Common myeloid progenitor, CD34-positive (primary cell): ENCODE data around the gene CAMK4. TPM values are rescaled to one million over a fixed set of nuclear protein-coding genes. Genes with fewer than 3 reads are reported as not detected.

Experiments used
- CTCF ChIA-PET: fragments of 350-600 bp; sonication (Branson Sonifier 250); formaldehyde crosslinking; loops from one replicate; lab custom pipeline; 2021; ENCODE audit warnings: antibody characterized with exemption; lab: Charles Lee
- POLR2A ChIA-PET: fragments of 350-600 bp; sonication (Branson Sonifier 250); formaldehyde crosslinking; loops from one replicate; lab custom pipeline; 2021; ENCODE audit warnings: antibody characterized with exemption; lab: Charles Lee
- DNase-seq, 3 donors: peaks; one replicate each; pipeline versions ENCODE4 v3.0.0 to v3.0.0-alpha.2; 2013
- H3K27ac ChIP-seq, 2 experiments: 1 replicate in 1 of 2; 2 replicates in 1 of 2; pipeline ENCODE4 v1.7.0; 2013; ENCODE audit warnings: inconsistent platforms in 2 of 2, low read length in 2 of 2, mild to moderate bottlenecking in 2 of 2, low read depth in 1 of 2, moderate library complexity in 1 of 2; ENCODE audit not compliant: severe bottlenecking in 2 of 2, insufficient read depth in 1 of 2, poor library complexity in 1 of 2
- H3K27me3 ChIP-seq, 5 experiments: replicated peaks in 2 of 5; 1 replicate in 3 of 5; 2 replicates in 2 of 5; pipeline versions ENCODE4 v1.6.1 to v1.7.0; 2013; ENCODE audit warnings: low read length in 4 of 5, mild to moderate bottlenecking in 2 of 5, moderate library complexity in 2 of 5, inconsistent platforms in 1 of 5; ENCODE audit not compliant: insufficient read depth in 5 of 5, control insufficient read depth in 4 of 5
- H3K36me3 ChIP-seq, 4 experiments: 1 replicate in 2 of 4; 2 replicates in 2 of 4; pipeline versions ENCODE4 v1.6.1 to v1.7.0; 2013; ENCODE audit warnings: low read length in 3 of 4, control low read depth in 1 of 4, mild to moderate bottlenecking in 1 of 4; ENCODE audit not compliant: control insufficient read depth in 4 of 4, insufficient read depth in 4 of 4
- H3K4me1 ChIP-seq, 4 experiments: 1 replicate in 3 of 4; 2 replicates in 1 of 4; pipeline versions ENCODE4 v1.6.1 to v1.7.1; 2013; ENCODE audit warnings: low read length in 3 of 4, mild to moderate bottlenecking in 3 of 4, control low read depth in 1 of 4, inconsistent platforms in 1 of 4, moderate library complexity in 1 of 4; ENCODE audit not compliant: control insufficient read depth in 4 of 4, insufficient read depth in 4 of 4; ENCODE audit errors: control extremely low read depth in 1 of 4
- H3K4me3 ChIP-seq, 7 experiments: 1 replicate in 4 of 7; 2 replicates in 3 of 7; pipeline versions ENCODE4 v1.5.1 to v1.7.0; 2013; ENCODE audit warnings: mild to moderate bottlenecking in 7 of 7, low read length in 6 of 7, moderate library complexity in 6 of 7, inconsistent platforms in 2 of 7, low read depth in 2 of 7, control low read depth in 1 of 7; ENCODE audit not compliant: insufficient read depth in 4 of 7, control insufficient read depth in 1 of 7; ENCODE audit errors: extremely low read depth in 1 of 7
- H3K9me3 ChIP-seq, 5 experiments: 1 replicate in 4 of 5; 2 replicates in 1 of 5; pipeline versions ENCODE4 v1.6.1 to v1.7.1; 2013; ENCODE audit warnings: low read length in 4 of 5, mild to moderate bottlenecking in 2 of 5, inconsistent platforms in 1 of 5, low read depth in 1 of 5, moderate library complexity in 1 of 5; ENCODE audit not compliant: control insufficient read depth in 4 of 5, insufficient read depth in 2 of 5; ENCODE audit errors: control extremely low read depth in 1 of 5
- WGBS: methylation state at CpG from one replicate; pipeline ENCODE4 v1.1.5; 2013; ENCODE audit not compliant: insufficient coverage; 5-methylcytosine and 5-hydroxymethylcytosine counted together
- polyA plus RNA-seq: library from polyadenylated mRNA; unstranded; fragments of 120-200 nt; gene quantifications from one replicate; pipeline ENCODE4 v1.2.1, GENCODE V29; 2013

The CAMK4 gene
- 0.22 TPM for polyA plus RNA-seq

GRCh38 chr5:111223787-111224560, at the start of gene CAMK4:
Gene CAMK4, plus strand, starts transcription at chr5:111224384. Its CDS starts 100 bp downstream, at chr5:111224484.
- Histone ChIP-seq H3K27me3 (peaks cover 0 to 59% (median 24%) of the 10 kb centered on the region in 5 experiments), H3K4me1 (peaks cover 0 to 15% (median 14%) of the 10 kb centered on the region in 4 experiments), H3K4me3 (peak within 1 kb of the TSS; percentile 28 to 74 (median 56)), H3K9me3 (no peaks in the 10 kb centered on the region), H3K27ac (no peak within 1 kb of the TSS), H3K36me3 (no peaks in the 10 kb centered on the region)
- DNase-seq = peak; percentile 52 to 81 (median 71)
- ChIA-PET CTCF (interaction anchor here (0.9 to 1.6 kb wide), 4 partner anchors 12 to 68 kb away, joined by 3 to 5 read pairs (median 4); no protein-coding TSS in a partner anchor), POLR2A (no interaction called here)
- 0% methylated on average over 57 of the region's 89 CpGs for WGBS

- ChIA-PET POLR2A (no interaction called here), CTCF (no interaction called here)
- DNase-seq = no peak
- Histone ChIP-seq H3K9me3 (no peaks in the 10 kb centered on the region), H3K27me3 (peaks cover 0 to 2% (median 0%) of the 10 kb centered on the region in 5 experiments), H3K4me1 (no peaks in the 10 kb centered on the region), H3K36me3 (no peaks in the 10 kb centered on the region), H3K4me3 (no peak overlapping the region), H3K27ac (no peak overlapping the region)
- WGBS = 100% methylated on average over 1 of the region's 3 CpGs
Observed at GRCh38 chr5:111183064-111183463, 41.1 kb upstream of the CAMK4 start.

- POLR2A ChIA-PET = no interaction called here
- Histone ChIP-seq H3K36me3 (no peaks in the 10 kb centered on the region), H3K9me3 (no peaks in the 10 kb centered on the region), H3K27ac (no peak overlapping the region), H3K4me1 (no peaks in the 10 kb centered on the region), H3K27me3 (peaks cover 0 to 2% (median 0%) of the 10 kb centered on the region in 5 experiments), H3K4me3 (no peak overlapping the region)
- CTCF ChIA-PET = interaction anchor here (1.3 kb wide), 1 partner anchor 345 kb away, joined by 3 read pairs; no protein-coding TSS in a partner anchor
- no CpG with 5 or more reads among the region's 1 CpG for WGBS
- no peak for DNase-seq
Observed at GRCh38 chr5:111187079-111187478, 37.1 kb upstream of the CAMK4 start.

DNA sequence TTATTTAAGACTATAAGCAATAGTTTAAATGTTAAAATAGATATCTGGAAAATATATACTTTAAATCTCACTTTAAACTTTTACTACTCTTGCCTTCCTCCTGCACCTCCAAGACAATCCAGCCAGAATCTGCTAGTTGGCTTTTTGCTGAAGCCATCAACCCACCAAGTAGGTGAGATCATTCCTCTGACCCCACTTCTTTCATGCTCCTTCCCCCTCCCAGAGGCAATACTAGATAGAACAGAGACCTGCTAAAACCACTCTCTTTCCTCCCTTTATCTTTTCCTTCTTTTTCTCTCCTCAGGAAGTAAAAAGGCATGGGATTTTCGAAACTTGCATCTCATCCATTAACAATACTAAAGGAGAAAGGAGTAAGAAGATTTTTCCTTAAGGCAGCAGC, 30.1 kb upstream of the CAMK4 start:
- no peaks in the 10 kb centered on the region for H3K4me1 ChIP-seq
- POLR2A ChIA-PET = no interaction called here
- H3K27me3 ChIP-seq = peaks cover 0 to 8% (median 3%) of the 10 kb centered on the region in 5 experiments
- CTCF ChIA-PET = no interaction called here
- no CpG with 5 or more reads among the region's 1 CpG for WGBS
- H3K36me3 ChIP-seq = no peaks in the 10 kb centered on the region
- H3K9me3 ChIP-seq = peaks cover 0 to 1% (median 0%) of the 10 kb centered on the region in 5 experiments
- no peak overlapping the region for H3K4me3 ChIP-seq
- no peak overlapping the region for H3K27ac ChIP-seq
- no peak for DNase-seq

GRCh38 chr5:111194925-111195324, 29.3 kb upstream of the CAMK4 start:
- peaks cover 0 to 8% (median 3%) of the 10 kb centered on the region in 5 experiments for H3K27me3 ChIP-seq
- CTCF ChIA-PET = no interaction called here
- no peak overlapping the region for H3K27ac ChIP-seq
- WGBS = no CpG with 5 or more reads among the region's 2 CpGs
- H3K36me3 ChIP-seq = no peaks in the 10 kb centered on the region
- DNase-seq = no peak
- POLR2A ChIA-PET = no interaction called here
- no peaks in the 10 kb centered on the region for H3K4me1 ChIP-seq
- H3K9me3 ChIP-seq = peaks cover 0 to 1% (median 0%) of the 10 kb centered on the region in 5 experiments
- no peak overlapping the region for H3K4me3 ChIP-seq

GRCh38 chr5:111197523-111197922, 26.7 kb upstream of the CAMK4 start:
- CTCF ChIA-PET = no interaction called here
- POLR2A ChIA-PET = interaction anchor here (0.6 kb wide), 1 partner anchor 32 kb away, joined by 3 read pairs; no protein-coding TSS in a partner anchor

More at GRCh38 chr5:111197523-111197922, 26.7 kb upstream of the CAMK4 start:
- Histone ChIP-seq H3K27me3 (peaks cover 2 to 8% (median 3%) of the 10 kb centered on the region in 5 experiments), H3K4me3 (no peak overlapping the region), H3K36me3 (no peaks in the 10 kb centered on the region), H3K4me1 (no peaks in the 10 kb centered on the region), H3K9me3 (peaks cover 0 to 1% (median 0%) of the 10 kb centered on the region in 5 experiments), H3K27ac (no peak overlapping the region)
- DNase-seq = no peak
- WGBS = 40% methylated on average over 1 of the region's 1 CpG
